Lower leg skin (tissue), 4 donors: ENCODE measurements around the gene TBCD. TPM values are rescaled to one million over a fixed set of nuclear protein-coding genes. Genes with fewer than 3 reads are reported as not detected.

Source experiments
- DNase-seq, 2 donors: peaks; one replicate each; pipeline ENCODE4 v3.0.0-alpha.2; 2019; ENCODE audit warnings: low spot score in 2 of 2
- H3K4me3 ChIP-seq: fragments of 200-600 bp; sonication (generic); 2 replicates; pipeline ENCODE4 v1.5.1; 2017; ENCODE audit warnings: mild to moderate bottlenecking, low read depth; ENCODE audit not compliant: poor library complexity, severe bottlenecking
- CTCF ChIP-seq, 3 donors: fragments of 450-650 bp; IDR thresholded peaks; one replicate each; pipeline ENCODE4 v1.5.1; 2016; ENCODE audit warnings: antibody characterized with exemption in 3 of 3, mild to moderate bottlenecking in 3 of 3, moderate library complexity in 2 of 3
- POLR2A ChIP-seq, 2 donors: fragments of 450-650 bp; IDR thresholded peaks; one replicate each; pipeline ENCODE4 v1.6.1; 2016 to 2017; ENCODE audit warnings: antibody characterized with exemption in 2 of 2, mild to moderate bottlenecking in 1 of 2, moderate library complexity in 1 of 2
- WGBS, 2 donors: methylation state at CpG; one replicate each; pipeline ENCODE4 v1.1.5; 2018; 5-methylcytosine and 5-hydroxymethylcytosine counted together
- intact Hi-C: fragments of 100-400 bp; cut with DNase I; formaldehyde crosslinking; loops from one replicate; pipeline ENCODE4 v1.15.0; 2023; ENCODE audit warnings: low total_unique reads
- total RNA-seq, 4 donors: library from RNA; depleted of rRNA; stranded (reverse); fragments of >200 nt; gene quantifications; one replicate each; pipeline ENCODE4 v1.1.0, GENCODE V29; 2016

TBCD gene
- total RNA-seq, 4 donors from 2014 or later: 38.7 to 73.4 (median 51.5) TPM

- intact Hi-C loops: no loop called here
- no peak for DNase-seq
- no peak for TF ChIP-seq CTCF (IDR thresholded peaks at IDR 0.05)
- no peak for TF ChIP-seq POLR2A (IDR thresholded peaks at IDR 0.05)
- WGBS, 2 donors: 85 to 94% methylated on average over 22 to 33 of the region's 33 CpGs
- no peak overlapping the region for H3K4me3 ChIP-seq
Measured at GRCh38 chr17:82872591-82873520, 121.0 kb downstream of the TBCD start.

- DNase-seq: no peak
- intact Hi-C loops: no loop called here
- TF ChIP-seq CTCF (IDR thresholded peaks at IDR 0.05): no peak
- no peak for TF ChIP-seq POLR2A (IDR thresholded peaks at IDR 0.05)
- H3K4me3 ChIP-seq: no peak overlapping the region
- 92 to 98% methylated on average over 19 of the region's 19 CpGs for WGBS, 2 donors
Measured at GRCh38 chr17:82873521-82873920, 121.7 kb downstream of the TBCD start.

DNA sequence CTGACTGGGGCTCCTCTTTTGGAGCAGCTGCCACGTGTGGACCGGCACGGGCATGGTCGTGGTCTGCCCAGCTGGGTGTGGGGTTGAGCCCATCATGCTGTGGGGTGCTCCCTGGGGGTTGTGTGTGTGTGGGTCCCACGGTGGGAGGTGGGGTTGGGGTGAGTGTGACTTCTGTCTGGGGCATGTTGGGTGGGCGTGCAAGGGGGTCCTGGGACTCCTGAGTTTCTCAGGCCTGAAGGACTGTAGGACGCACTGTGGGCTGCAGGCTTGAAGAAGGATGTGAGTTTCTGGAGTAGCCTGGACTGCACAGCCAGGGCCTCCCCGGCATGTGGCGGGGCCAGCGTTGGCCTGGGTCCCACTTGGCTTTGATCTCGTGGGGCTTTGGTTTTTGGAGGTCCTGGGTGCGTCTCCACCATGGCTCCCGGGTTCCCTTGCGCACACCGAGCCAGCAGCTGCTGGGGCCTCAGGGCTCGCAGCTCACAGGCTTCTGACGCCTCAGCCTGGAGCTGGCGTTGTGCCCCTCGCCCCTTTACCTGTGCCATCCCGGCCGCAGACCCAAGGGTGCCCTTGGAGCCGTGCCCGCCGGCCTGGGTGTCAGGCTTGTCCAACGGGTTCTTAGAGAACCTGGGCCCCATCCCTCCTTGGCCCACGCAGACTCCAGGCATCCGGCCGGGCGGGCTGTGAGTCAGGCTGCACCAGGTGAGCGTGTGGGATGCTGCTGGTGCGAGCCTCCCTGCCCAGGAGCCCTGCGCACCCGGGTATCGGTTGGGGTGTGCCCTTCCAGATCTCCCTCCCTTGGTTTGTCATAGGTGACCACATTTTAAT lies 122.4 kb downstream of the TBCD start:
- 55 to 76% methylated on average over 20 to 33 of the region's 34 CpGs for WGBS, 2 donors
- H3K4me3 ChIP-seq: no peak overlapping the region
- intact Hi-C loops: no loop called here
- peak in 1 of 2 donors; percentile 60 for DNase-seq
- no peak for TF ChIP-seq POLR2A (IDR thresholded peaks at IDR 0.05)
- no peak for TF ChIP-seq CTCF (IDR thresholded peaks at IDR 0.05)

DNA sequence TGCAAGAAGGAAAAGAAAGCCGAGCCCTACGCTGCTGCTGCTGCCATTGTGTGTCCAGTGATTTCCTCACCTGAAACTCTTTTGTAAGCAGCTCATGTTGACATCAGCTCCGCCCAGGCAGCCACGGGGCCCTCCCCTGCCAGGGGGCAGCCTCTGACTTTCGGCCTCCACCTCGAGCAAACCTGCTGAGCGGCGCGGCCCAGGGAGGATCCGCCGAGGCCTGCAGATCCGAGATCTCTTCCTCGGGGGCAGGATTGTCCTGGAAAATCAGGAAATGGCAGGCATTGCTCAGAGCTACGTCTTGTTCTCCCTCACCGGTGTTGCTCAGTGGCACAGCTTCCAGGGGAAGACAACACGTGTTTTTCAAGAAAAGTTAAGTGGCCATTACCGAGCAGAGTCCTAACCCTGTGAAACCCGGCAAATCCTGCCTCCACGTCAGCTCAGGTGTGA lies 123.6 kb downstream of the TBCD start:
- DNase-seq: peak in 1 of 2 donors; percentile 82
- H3K4me3 ChIP-seq: no peak overlapping the region
- 56 to 57% methylated on average over 19 of the region's 19 CpGs for WGBS, 2 donors
- intact Hi-C loops: no loop called here
- no peak for TF ChIP-seq POLR2A (IDR thresholded peaks at IDR 0.05)
- no peak for TF ChIP-seq CTCF (IDR thresholded peaks at IDR 0.05)

- no peak overlapping the region for H3K4me3 ChIP-seq
- DNase-seq: peak in 1 of 2 donors; percentile 51
- intact Hi-C loops: no loop called here
- 33 to 47% methylated on average over 18 of the region's 18 CpGs for WGBS, 2 donors
- TF ChIP-seq CTCF (IDR thresholded peaks at IDR 0.05): no peak
- no peak for TF ChIP-seq POLR2A (IDR thresholded peaks at IDR 0.05)
Measured at GRCh38 chr17:82876149-82876548, 124.3 kb downstream of the TBCD start.
